ENCODE data around the gene TMPRSS11A.

DNA sequence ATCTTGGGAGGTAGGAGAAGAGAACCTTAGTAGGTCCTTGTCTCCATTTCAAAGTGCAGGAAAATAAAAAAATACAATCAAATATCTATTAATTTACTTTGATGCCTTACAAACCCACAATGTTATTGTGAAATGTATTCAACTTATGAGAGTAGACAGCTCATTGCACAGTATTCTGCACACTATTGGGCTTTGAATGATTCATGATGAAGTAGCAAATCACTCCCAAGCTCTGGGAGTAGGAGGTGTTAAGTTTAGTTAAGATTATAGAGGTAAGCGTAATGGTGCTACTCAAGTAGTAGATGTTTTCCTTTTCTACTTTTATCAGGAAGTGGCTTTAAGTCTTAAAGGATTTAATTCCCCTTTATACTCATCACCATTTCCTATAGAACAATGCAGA is 32.8 kb upstream of the TMPRSS11A start:
- TF ChIP-seq, protein P1, sequence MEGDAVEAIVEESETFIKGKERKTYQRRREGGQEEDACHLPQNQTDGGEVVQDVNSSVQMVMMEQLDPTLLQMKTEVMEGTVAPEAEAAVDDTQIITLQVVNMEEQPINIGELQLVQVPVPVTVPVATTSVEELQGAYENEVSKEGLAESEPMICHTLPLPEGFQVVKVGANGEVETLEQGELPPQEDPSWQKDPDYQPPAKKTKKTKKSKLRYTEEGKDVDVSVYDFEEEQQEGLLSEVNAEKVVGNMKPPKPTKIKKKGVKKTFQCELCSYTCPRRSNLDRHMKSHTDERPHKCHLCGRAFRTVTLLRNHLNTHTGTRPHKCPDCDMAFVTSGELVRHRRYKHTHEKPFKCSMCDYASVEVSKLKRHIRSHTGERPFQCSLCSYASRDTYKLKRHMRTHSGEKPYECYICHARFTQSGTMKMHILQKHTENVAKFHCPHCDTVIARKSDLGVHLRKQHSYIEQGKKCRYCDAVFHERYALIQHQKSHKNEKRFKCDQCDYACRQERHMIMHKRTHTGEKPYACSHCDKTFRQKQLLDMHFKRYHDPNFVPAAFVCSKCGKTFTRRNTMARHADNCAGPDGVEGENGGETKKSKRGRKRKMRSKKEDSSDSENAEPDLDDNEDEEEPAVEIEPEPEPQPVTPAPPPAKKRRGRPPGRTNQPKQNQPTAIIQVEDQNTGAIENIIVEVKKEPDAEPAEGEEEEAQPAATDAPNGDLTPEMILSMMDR (IDR thresholded peaks at IDR 0.05): no peak
- no peak for TF ChIP-seq POLR2A (IDR thresholded peaks at IDR 0.05)
